Measurements from ENCODE around the gene WRAP53.

DNA sequence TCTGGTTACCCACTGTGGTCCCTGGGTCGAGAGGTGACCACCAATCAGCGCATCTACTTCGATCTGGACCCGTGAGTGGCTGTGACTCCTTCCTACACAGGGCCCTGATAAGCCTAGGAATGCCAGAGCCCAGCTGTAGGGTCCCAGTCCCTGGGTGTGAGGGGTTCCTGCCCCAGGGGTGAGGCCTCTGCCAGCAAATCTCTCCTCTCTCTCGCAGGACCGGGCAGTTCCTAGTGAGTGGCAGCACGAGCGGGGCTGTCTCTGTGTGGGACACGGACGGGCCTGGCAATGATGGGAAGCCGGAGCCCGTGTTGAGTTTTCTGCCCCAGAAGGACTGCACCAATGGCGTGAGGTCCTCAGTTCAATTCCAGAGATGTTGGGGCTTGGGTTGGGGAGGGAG lies 14.5 kb downstream of the WRAP53 start:
- TF ChIP-seq CTCF (conservative IDR thresholded peaks at IDR 0.05; ENCODE audit: low read length) = no peak
- TF ChIP-seq EZH2phosphoT487 (IDR thresholded peaks at IDR 0.05; ENCODE audit: borderline replicate concordance, low read depth, low read length) = no peak
